ENCODE results near the gene FAM221B.
A peak's percentile ranks its signal among the peaks of the same experiment; 100 is the strongest.

FAM221B gene

DNA sequence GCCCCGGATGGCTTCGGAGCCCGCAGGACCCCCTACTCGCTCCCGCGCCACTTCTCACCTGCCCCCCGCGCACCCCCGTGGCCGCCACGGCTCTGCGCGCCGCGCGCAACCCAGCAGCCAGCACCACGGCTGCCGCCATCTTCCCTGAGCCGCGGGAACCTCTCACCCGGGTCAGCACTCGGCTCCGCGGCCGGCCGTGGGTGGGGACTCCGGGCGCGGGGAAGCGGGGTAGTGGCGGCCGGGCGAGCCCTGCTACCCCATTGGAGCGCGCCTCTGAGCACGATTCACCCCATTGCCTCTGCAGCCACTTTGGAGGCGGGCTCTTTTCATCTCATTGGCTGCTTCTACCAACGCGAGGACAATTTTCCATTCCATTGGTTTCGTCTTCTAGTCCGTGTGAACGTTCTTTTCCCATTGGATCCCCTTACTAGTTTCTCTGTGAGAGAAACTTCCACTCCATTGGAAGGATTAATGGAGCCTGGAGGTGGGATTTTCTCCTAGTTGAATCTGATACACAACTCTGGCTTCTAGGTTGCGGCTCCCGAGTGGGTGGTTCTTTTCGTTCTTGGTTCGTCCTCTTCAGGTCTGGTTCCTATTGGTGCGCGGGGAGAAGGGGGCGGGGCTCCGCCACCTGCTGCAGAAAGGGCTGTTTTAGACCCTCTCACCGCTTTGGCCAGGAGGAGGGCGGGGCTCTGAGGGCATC lies 13.5 kb downstream of the FAM221B start, which contains the start of gene HINT2:
HINT2 (minus strand) TSS at position 202 of the 703 bp plus-strand sequence; CDS start at position 139, 63 bp downstream.
- WGBS: under 1% methylated on average over 52 of the region's 52 CpGs

DNA sequence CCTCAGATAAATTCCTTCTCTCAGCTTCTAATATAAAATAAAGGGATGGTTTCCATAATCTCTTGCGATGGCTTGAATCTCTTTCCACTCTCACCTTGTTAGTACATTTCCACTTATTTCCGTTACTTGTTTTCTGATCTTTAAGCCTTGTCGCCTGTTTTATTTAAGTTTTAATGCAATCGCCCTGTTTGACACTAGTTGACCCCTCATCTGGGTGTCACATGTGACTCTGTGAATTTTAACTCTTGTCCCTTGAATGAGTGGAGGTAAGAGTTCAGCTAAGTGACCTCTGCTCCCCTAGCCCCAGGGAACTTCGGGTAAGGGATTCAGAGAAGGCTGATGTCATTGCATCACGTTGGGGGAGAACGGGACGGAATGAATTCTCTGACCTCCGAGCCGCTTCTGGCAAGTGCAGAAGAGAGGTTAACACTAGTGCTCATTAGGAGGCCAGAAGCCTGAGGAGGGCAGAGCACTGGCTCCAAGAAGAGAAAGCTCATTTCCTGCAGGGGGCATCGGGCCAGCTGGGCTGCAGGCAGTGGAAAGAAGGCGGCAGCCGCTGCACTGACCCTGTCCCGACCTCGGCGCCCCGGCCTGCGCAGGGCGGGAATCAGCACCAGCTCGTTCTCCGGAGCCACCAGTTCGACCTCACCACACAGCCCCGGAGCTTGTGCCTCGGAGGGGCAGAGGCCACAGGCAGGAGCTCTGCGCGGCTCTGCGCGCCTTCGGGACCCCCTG lies 14.3 kb downstream of the FAM221B start:
- Histone ChIP-seq H3K27ac (ENCODE audit: low read depth, low read length) (peak overlapping the region; percentile 97), H3K4me1 (ENCODE audit: insufficient read depth, low read length) (peaks cover 15% of the 10 kb centered on the region), H3K9ac (ENCODE audit: low read depth, low read length) (peak overlapping the region; percentile 90), H3K4me3 (ENCODE audit: low read length) (peak overlapping the region; percentile 72), H3K36me3 (ENCODE audit: insufficient read depth, low read length) (peaks cover 3% of the 10 kb centered on the region), H3K9me3 (ENCODE audit: insufficient read depth, low read depth, low read length) (no peaks in the 10 kb centered on the region), H3K27me3 (ENCODE audit: insufficient read depth, low read length) (0 out of 2 replicates have a peak, but pooled peaks cover 3% of the 10 kb centered on the region)
- WGBS: 11% methylated on average over 29 of the region's 29 CpGs

More for the DNA sequence above, 13.5 kb downstream of the FAM221B start, which contains the start of gene HINT2:
- Histone ChIP-seq H3K36me3 (ENCODE audit: insufficient read depth, low read length) (no peaks in the 10 kb centered on the region), H3K4me3 (ENCODE audit: low read length) (peak within 1 kb of the TSS; percentile 72), H3K9me3 (ENCODE audit: insufficient read depth, low read depth, low read length) (no peaks in the 10 kb centered on the region), H3K4me1 (ENCODE audit: insufficient read depth, low read length) (peaks cover 15% of the 10 kb centered on the region), H3K9ac (ENCODE audit: low read depth, low read length) (peak within 1 kb of the TSS; percentile 90), H3K27ac (ENCODE audit: low read depth, low read length) (peak within 1 kb of the TSS; percentile 97), H3K27me3 (ENCODE audit: insufficient read depth, low read length) (0 out of 2 replicates have a peak, but pooled peaks cover 3% of the 10 kb centered on the region)

DNA sequence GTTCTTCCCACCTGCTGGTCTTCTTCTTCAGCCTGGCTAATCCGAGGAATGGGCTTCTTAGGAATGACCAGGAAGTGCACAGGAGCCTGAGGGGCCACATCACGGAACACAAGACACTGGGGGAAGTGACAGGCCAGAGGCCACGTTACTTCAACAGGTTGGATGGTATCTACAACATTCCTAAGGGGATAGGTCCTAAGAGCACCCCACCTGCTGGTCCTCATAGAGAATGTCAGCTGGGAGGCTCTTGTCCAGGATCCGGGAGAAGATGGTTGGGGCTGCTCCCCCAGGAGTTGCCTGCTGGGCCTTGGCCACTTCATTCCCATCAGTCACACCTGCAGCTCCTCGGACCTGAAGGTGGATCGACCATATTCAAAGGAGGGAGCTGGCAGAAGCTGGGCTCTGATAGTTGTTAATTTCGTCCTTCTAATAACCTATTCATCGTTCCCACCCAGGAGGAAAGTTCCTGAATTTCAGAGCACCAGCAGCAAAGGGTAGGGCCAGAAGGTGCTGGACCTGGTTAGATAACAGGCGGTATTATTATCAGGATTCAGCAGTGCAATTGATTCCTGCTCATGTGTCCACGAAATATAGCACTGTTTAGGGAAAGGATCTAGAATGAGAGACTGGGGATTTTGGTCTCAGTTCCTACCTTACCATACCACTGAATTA lies 15.0 kb downstream of the FAM221B start:
- no peaks in the 10 kb centered on the region for H3K9me3 ChIP-seq (ENCODE audit: insufficient read depth, low read depth, low read length)
- H3K9ac ChIP-seq (ENCODE audit: low read depth, low read length): no peak overlapping the region; the same call in 1 of the 2 replicates
- H3K4me1 ChIP-seq (ENCODE audit: insufficient read depth, low read length): peaks cover 15% of the 10 kb centered on the region
- H3K27ac ChIP-seq (ENCODE audit: low read depth, low read length): peak overlapping the region; percentile 97; the same call in 1 of the 2 replicates
- peaks cover 10% of the 10 kb centered on the region for H3K36me3 ChIP-seq (ENCODE audit: insufficient read depth, low read length)
- 82% methylated on average over 10 of the region's 10 CpGs for WGBS
- H3K27me3 ChIP-seq (ENCODE audit: insufficient read depth, low read length): 0 out of 2 replicates have a peak, but pooled peaks cover 3% of the 10 kb centered on the region
- H3K4me3 ChIP-seq (ENCODE audit: low read length): peak overlapping the region; percentile 72

DNA sequence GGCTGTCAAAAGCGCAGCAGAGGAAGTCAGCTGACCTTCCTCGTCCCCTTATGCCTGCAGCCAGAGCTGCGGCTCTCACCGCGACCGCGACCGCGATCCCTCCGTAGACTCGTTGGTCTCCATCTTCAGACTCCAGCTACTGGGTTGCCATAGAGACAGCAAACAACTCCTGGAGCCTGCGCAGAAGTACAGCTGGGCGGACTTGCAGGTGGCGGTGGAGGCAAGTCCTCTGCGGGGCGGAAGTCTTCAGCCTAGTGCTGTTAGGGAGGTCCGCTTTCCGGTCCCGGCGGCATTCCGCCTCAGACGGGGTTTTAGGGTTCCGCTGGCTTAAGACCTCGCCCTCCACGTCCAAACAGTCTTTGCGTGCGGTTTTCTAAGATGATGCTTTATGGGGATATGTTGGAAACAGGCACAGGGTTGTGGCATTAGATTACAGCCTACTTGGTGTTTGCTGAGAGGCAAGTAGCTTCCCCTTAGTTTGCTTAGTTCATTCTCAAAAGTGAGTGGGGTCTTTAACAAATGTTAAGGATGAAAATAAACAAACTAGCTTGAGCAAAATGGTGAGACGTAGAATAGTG lies 16.4 kb downstream of the FAM221B start, which contains the start of gene SPAG8:
SPAG8 (minus strand) TSS at position 238 of the 578 bp plus-strand sequence; CDS start at position 123, 115 bp downstream.
- WGBS: 1% methylated on average over 27 of the region's 28 CpGs
- H3K27ac ChIP-seq (ENCODE audit: low read depth, low read length): no peak within 1 kb of the TSS
- H3K27me3 ChIP-seq (ENCODE audit: insufficient read depth, low read length): 0 out of 2 replicates have a peak, but pooled peaks cover 3% of the 10 kb centered on the region
- H3K9ac ChIP-seq (ENCODE audit: low read depth, low read length): peak within 1 kb of the TSS; percentile 27; the same call in 1 of the 2 replicates
- H3K4me3 ChIP-seq (ENCODE audit: low read length): peak within 1 kb of the TSS; percentile 55
- no peaks in the 10 kb centered on the region for H3K9me3 ChIP-seq (ENCODE audit: insufficient read depth, low read depth, low read length)
- H3K4me1 ChIP-seq (ENCODE audit: insufficient read depth, low read length): peaks cover 15% of the 10 kb centered on the region
- H3K36me3 ChIP-seq (ENCODE audit: insufficient read depth, low read length): peaks cover 22% of the 10 kb centered on the region

DNA sequence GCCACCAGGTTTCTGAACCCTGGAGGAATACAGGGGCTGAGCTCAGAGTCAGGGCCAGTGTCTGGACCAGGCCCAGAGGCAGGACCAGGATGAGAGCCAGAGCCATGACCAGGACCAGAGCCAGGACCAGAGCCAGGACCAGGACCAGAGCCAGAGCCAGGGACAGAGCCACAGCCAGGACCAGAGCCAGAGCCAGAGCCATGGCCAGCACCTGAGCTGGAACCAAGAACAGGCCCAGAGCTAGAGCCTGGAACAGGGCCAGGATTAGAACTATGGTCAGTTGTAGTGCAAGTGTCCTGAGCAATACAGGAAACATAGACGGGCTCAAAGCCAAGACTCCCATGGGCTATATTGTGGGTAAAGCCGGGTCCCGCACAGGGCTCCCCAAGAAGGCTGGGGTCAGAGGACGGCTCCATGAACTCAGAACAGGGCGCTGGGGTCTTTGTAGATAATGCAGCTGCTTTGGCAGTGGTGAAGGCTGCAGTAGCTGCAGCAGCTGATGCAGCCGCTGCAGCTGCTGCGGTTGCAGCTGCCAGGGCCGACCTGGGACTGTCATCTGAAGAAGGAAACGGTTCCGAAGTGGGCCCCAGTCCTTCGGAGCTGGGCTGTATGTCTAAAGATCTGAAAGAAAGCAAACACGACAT lies 17.0 kb downstream of the FAM221B start:
- Histone ChIP-seq H3K9ac (ENCODE audit: low read depth, low read length) (no peak overlapping the region), H3K36me3 (ENCODE audit: insufficient read depth, low read length) (peaks cover 25% of the 10 kb centered on the region), H3K27me3 (ENCODE audit: insufficient read depth, low read length) (0 out of 2 replicates have a peak, but pooled peaks cover 3% of the 10 kb centered on the region), H3K9me3 (ENCODE audit: insufficient read depth, low read depth, low read length) (no peaks in the 10 kb centered on the region), H3K4me1 (ENCODE audit: insufficient read depth, low read length) (peaks cover 15% of the 10 kb centered on the region), H3K4me3 (ENCODE audit: low read length) (peak overlapping the region; percentile 55), H3K27ac (ENCODE audit: low read depth, low read length) (no peak overlapping the region)
- 38% methylated on average over 12 of the region's 12 CpGs for WGBS

DNA sequence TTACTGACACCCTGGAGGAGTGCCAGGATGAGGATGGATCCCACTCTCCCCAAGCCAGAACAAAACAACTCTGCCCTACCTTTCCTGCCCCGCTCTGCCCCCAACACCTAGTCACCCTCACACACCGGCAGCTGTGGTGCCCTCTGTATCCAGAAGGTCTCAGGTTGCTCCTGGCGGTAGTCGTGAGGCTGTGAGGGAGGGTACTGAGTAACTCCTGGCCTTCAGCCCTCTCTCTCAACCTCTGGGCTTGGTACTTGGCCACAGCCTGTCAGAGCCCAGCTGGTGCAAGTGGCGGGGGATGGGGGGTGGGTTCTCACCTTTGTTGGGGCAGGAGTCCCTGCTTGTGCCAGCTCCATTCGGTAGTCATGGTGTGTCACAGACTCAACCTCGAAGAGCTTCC lies 18.4 kb downstream of the FAM221B start:
- H3K36me3 ChIP-seq (ENCODE audit: insufficient read depth, low read length): peaks cover 37% of the 10 kb centered on the region
- H3K9me3 ChIP-seq (ENCODE audit: insufficient read depth, low read depth, low read length): no peaks in the 10 kb centered on the region
- H3K27ac ChIP-seq (ENCODE audit: low read depth, low read length): no peak overlapping the region
- peaks cover 13% of the 10 kb centered on the region for H3K4me1 ChIP-seq (ENCODE audit: insufficient read depth, low read length)
- H3K4me3 ChIP-seq (ENCODE audit: low read length): no peak overlapping the region
- no peak overlapping the region for H3K9ac ChIP-seq (ENCODE audit: low read depth, low read length)
- WGBS: 94% methylated on average over 7 of the region's 7 CpGs
- 0 out of 2 replicates have a peak, but pooled peaks cover 3% of the 10 kb centered on the region for H3K27me3 ChIP-seq (ENCODE audit: insufficient read depth, low read length)

DNA sequence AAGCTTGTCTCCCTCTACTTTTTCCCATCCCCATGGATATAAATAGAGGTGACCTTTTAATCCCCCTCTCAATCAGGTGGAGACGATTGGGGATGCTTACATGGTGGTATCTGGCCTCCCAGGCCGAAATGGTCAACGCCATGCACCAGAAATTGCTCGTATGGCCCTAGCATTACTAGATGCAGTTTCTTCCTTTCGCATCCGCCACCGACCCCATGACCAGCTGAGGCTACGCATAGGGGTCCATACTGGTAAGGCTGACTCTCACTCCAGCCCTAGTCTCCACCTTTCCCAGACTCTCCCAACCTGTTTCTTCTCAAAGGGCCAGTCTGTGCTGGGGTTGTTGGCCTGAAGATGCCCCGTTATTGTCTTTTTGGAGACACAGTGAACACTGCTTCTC lies 20.1 kb downstream of the FAM221B start:
- Histone ChIP-seq H3K27me3 (ENCODE audit: insufficient read depth, low read length) (0 out of 2 replicates have a peak, but pooled peaks cover 3% of the 10 kb centered on the region), H3K36me3 (ENCODE audit: insufficient read depth, low read length) (peaks cover 43% of the 10 kb centered on the region), H3K4me3 (ENCODE audit: low read length) (no peak overlapping the region), H3K27ac (ENCODE audit: low read depth, low read length) (no peak overlapping the region), H3K4me1 (ENCODE audit: insufficient read depth, low read length) (0 out of 2 replicates have a peak, but pooled peaks cover 5% of the 10 kb centered on the region), H3K9me3 (ENCODE audit: insufficient read depth, low read depth, low read length) (no peaks in the 10 kb centered on the region), H3K9ac (ENCODE audit: low read depth, low read length) (no peak overlapping the region)
- 96% methylated on average over 9 of the region's 9 CpGs for WGBS

DNA sequence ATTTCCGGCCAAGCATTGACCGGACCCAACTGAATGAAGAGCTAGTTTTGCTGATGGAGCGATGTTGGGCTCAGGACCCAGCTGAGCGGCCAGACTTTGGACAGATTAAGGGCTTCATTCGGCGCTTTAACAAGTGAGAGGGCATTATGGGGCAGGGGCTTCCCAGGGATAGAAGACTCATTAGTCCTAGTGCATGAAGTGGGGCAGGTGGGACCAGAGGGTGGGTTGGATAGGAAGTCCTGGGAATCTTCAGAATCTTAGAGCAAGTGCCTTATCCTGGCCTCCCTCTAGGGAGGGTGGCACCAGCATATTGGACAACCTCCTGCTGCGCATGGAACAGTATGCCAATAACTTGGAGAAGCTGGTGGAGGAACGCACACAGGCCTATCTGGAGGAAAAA lies 22.4 kb downstream of the FAM221B start:
- no peak overlapping the region for H3K4me3 ChIP-seq (ENCODE audit: low read length)
- no peak overlapping the region for H3K9ac ChIP-seq (ENCODE audit: low read depth, low read length)
- H3K4me1 ChIP-seq (ENCODE audit: insufficient read depth, low read length): no peaks in the 10 kb centered on the region
- H3K27ac ChIP-seq (ENCODE audit: low read depth, low read length): no peak overlapping the region
- peaks cover 52% of the 10 kb centered on the region for H3K36me3 ChIP-seq (ENCODE audit: insufficient read depth, low read length)
- 94% methylated on average over 8 of the region's 8 CpGs for WGBS
- H3K27me3 ChIP-seq (ENCODE audit: insufficient read depth, low read length): no peaks in the 10 kb centered on the region
- no peaks in the 10 kb centered on the region for H3K9me3 ChIP-seq (ENCODE audit: insufficient read depth, low read depth, low read length)

DNA sequence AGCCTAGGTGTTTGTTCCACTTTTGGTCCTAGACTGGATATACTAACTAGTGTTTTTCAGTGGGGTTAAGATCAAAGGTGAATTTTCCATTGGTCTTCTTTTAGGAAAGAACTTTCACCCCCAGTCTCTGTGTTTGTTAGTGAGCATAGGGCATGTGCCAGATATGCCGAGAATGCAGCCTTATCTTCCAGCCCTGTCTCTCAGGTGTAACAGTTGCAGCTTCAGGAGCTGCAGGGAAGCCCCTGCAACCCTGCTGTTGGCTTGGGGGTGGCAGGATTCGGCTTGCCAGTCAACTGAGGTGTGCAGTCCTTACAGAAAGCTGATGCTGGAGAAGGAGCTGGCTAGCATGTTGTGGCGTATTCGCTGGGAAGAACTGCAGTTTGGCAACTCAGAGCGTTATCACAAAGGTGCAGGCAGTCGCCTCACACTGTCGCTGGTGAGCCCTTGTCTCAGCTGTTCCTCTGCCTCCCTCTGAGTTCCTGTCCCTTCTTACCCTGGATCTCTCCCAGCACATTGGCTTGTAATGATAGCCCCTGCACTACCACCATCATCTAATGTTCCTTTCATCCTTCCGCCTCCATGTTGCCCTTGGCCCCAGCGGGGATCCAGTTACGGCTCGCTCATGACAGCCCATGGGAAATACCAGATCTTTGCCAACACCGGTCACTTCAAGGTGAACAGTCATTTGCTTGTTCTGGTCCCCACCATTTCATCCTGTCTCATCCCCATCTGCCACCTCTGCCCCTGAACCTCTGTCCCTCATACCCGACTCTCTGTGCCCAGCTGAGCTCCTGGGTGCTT lies 27.0 kb downstream of the FAM221B start:
- Histone ChIP-seq H3K9me3 (ENCODE audit: insufficient read depth, low read depth, low read length) (no peaks in the 10 kb centered on the region), H3K9ac (ENCODE audit: low read depth, low read length) (no peak overlapping the region), H3K27me3 (ENCODE audit: insufficient read depth, low read length) (no peaks in the 10 kb centered on the region), H3K4me3 (ENCODE audit: low read length) (no peak overlapping the region), H3K4me1 (ENCODE audit: insufficient read depth, low read length) (no peaks in the 10 kb centered on the region), H3K27ac (ENCODE audit: low read depth, low read length) (no peak overlapping the region), H3K36me3 (ENCODE audit: insufficient read depth, low read length) (peaks cover 28% of the 10 kb centered on the region)
- 94% methylated on average over 13 of the region's 13 CpGs for WGBS

Data from HUES64 (cell line).